ENCODE measurements around the gene PARD3B.

Gene PARD3B

DNA sequence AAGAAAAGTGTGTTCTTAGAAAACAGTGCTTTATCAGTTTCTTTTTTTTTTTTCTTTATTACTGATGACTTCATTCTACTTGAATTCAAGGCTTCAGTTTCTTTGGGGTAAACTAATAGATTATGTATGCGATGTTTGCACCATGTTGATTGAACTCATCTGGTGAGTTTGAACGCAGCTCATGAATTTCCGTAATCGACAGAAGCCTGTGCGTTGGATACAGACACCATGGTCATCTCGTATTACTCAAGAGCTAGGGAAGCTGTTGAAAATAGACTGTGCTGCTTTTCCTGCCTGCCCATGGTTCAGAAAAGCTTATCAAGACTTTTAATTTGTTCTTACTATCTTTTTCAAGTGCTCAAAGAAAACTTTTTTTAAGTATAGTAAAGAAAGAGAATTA is 951.5 kb downstream of the PARD3B start:
- DNase-seq = peak; percentile 27

DNA sequence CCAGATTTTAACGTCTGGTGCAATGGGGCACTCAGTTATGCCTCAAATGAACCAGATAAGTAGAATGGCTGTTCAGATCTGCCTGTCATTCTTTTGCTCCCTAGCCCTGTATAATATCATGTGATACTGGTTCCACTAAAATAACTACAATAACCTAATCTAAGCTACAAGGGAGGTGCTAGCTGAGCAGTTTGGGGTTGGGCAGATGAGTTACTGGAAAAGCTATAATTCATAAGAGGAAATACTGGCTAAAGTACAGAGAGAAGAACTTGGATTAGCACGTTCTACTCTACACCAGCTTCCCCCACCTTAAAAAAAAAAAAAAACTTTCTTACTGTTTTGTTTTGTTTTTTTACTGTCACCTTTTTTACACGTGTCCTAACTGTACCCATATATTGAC is 953.7 kb downstream of the PARD3B start:
- DNase-seq = no peak

GRCh38 chr2:205500065-205500464 is 954.8 kb downstream of the PARD3B start:
- no peak for DNase-seq

GRCh38 chr2:205500951-205501350 is 955.7 kb downstream of the PARD3B start:
- DNase-seq = no peak

- no peak for DNase-seq
Measured at GRCh38 chr2:205501826-205502225, 956.6 kb downstream of the PARD3B start.

DNA sequence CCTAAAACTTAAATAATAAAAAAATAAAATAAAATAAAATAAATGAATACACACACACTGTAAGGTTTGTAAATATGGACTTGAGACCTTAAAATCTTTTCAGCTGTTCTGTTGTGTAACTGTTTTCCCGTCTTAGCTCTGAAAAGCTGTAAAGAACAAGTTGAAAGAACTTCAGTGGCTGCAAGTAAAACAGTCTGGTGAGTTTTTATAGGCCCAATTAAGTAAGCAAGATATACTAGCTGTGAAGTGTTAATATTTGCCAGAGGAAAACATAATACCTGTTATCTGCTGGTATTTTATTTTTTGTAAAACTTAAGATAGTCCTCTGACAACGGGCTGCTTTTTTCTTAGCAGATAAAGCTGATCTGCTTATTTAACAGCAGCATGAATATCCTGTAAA is 960.1 kb downstream of the PARD3B start:
- no peak for DNase-seq

DNA sequence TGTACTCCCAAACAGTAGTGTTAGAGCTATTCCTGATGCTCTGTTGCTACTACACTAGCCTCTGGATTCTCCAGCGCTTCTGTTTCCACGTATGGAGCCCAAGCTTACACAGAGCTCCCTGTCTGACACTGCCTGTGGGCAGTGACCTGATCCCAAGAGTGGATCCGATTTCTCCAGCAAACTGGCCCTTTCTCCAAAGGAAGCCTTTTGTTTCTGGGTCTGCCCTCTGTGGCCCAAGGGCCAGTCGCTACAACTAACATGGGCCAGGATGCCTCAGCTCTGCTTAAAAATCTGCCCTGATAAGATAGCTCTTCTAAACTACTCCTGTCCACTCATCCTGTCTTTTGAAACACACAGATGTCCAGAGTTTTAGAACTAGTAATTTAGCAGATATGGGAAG is 964.4 kb downstream of the PARD3B start:
- DNase-seq = no peak

GRCh38 chr2:205510345-205510744 is 965.1 kb downstream of the PARD3B start:
- DNase-seq = no peak

- DNase-seq = no peak
Measured at GRCh38 chr2:205511221-205511620, 965.9 kb downstream of the PARD3B start.

DNA sequence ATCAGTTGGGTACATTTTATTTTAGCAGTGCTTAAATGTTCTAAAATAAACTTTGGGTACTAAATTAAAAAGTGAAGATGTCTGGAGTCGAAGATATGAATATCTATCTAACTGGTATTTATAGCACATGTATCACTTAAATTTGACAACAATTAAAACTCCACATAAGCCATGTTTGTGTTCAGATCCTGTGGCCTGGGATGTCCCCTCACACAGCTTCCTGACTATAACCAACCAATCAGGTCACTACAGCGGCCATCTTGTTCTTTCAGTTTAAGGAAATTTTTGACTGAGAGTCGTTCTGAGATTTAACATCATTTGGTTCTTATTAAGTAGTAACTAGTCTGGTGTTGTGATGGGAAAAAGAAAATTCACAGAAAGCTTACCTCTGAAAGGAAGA is 966.4 kb downstream of the PARD3B start:
- DNase-seq = no peak

DNA sequence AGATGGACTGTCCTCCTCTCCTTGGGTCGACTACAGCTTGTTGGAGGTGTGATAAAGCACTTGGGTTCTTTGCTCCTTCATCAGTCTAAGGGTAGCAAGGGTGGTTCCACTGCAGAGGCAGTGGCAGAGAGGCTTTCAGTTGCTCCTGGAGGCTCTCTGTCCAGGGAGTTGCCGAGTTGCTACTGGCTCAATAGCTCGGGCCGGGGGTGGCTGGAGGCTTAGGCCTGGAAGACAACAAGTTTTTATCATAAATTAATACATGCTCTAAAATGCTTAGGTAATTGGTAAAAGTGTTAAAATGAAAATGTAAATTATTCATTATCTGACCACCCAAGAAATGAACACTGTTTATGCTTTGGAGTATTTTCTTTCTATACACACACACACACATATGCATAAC is 975.0 kb downstream of the PARD3B start:
- no peak for DNase-seq

DNA sequence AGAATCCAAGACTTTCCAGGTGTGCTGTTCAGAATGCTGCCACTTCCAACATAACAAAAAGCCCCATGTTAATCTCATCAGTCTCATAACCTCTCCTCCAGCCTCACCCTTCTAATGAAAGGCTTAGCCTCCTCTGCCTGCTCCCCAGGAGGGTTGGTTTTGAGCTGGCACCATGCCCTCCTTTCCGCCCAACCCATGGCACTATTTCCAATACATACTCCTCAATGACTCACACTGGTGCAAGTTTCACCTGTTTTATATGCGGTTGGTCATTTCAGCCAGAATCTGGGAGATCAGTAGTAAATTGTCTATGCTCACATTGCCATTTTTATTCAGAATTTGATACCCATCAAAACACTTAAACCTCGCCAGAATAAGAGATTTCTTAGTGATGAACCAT is 979.4 kb downstream of the PARD3B start:
- no peak for DNase-seq

DNA sequence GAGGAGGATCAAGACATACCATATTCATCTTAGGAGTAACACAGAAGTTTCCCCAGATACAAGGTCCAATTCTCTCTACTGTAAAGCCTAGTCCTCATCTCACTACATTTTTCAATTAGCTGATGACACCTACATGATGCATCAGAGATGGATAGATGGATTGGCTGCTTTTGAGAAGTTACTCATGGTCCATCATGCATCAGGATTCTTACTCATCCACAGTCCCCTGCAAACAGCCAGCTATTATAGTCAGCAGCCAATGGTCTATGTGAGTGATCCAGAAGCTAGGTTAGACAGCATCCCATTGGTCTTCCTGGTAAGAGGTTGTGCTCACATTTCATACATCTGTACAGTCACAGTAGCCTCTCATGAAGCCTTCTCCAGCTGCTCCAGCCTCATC is 982.5 kb downstream of the PARD3B start:
- no peak for DNase-seq

GRCh38 chr2:205531072-205531471 is 985.8 kb downstream of the PARD3B start:
- no peak for DNase-seq

GRCh38 chr2:205531489-205532148 is 986.3 kb downstream of the PARD3B start:
- DNase-seq = no peak

DNA sequence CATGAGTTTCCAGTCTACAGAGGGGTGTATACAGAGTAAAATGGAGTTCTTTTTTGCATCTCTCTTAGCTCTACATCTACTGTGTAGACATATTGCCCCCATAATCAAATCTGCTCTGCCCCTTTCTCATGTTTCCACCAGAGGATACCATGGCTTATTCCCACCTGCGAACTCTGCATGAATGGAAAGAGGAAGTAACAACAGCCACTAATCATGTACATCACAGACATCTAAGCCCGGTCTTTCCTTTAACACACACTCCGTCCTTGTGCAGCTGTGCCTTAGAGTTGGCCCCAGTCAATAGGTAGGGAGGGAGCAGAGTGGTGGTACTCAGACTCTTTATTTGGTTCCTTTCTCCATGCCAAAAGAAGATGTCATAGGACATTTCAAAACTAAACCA is 989.7 kb downstream of the PARD3B start:
- DNase-seq = no peak

DNA sequence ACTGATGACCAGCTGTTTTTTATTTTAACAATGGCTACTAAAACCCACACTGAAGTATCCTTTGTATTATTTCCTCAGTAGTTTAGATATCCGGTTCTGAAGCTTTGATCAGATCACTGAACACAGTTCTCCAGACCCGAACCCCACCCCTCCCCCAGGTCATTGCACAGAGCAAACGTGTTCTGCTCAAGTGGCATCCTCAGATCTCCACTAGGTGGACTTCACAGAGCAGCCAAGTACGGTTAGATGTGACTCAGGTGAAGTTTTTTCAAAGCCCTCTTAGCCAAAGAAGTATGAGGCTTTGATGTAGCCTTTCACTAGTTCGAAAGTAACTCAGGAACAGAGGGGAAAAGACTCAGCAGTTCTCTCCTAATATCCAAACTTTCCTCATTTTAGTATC is 994.3 kb downstream of the PARD3B start:
- DNase-seq = peak; percentile 41

DNA sequence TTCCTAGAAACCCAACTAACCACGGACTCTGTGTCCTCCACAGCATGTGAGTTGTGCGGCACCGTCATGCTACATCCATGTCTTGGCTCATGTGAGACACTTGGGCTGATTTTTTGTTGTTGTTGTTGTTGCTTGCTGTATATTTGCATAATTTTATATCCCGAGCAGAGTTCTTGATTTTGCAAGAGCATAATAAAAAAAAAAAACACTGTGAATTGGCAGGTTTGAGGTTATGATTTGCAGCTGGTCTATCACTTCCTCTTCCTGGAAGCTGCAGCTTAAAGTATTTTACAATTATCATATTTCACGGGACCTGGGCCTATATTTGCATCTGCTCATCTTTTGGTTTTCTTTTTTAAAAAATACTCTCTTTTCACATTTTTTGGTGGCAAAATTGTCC is 994.8 kb downstream of the PARD3B start:
- DNase-seq = no peak

DNA sequence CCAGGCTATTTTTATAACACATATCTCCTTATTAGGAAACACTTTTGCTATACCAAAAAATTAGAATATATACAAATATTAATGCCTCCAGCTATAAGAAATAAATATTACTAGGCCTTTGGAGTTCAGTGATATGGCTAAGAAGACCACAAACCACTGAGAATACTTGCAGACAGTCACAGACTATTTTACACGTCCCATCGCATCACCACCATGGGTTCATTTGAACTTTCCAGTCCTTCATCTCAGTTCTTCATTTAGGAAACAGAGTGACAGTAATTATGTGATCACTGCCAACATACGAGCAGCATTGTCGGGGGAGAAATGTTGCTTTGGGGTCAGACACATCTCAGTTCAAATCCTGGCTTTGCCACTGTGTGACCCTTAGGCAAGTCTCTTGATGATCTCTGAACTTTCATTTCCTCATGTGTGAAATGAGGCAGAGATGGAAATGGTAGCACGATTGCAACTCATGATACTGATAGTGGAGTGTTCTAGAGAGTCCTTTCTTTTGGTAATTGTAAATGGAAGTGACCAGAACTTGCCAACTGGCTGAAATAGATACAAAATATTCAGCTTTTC is 998.1 kb downstream of the PARD3B start:
- no peak for DNase-seq

DNA sequence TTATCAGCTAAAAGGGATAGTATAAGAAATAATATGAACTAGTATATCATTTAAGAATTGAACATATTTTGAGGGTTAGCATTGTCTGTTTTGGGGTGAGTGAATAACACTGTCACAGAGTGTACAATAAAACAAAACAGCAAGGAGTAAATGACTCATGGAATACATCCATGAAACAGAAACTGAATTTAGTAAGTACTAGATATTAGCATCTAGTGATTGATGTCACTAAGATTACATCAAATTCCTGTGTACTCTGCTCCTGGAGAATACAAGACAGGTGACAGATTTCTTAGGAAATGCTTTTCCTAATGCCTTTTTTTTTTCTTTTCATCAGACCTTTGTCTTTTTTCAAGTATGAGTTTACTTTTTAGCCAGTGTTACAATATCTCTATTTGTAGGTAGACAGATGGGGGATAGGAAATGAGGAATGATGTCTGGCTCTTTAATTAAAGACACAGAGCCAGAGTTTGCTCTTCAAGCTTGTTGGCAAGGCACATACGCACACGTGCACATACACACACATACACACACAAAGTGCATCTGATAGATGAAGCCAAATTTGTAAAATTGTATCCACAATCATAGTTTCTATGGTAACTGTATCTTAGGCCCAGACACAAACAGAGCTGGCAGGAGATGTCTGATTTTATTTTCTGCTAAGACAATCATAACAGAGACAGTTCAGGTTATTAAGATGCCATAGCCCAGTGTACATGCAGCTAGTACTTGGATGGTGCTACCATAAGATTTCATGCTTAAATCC is 998.8 kb downstream of the PARD3B start:
- DNase-seq = no peak

DNA sequence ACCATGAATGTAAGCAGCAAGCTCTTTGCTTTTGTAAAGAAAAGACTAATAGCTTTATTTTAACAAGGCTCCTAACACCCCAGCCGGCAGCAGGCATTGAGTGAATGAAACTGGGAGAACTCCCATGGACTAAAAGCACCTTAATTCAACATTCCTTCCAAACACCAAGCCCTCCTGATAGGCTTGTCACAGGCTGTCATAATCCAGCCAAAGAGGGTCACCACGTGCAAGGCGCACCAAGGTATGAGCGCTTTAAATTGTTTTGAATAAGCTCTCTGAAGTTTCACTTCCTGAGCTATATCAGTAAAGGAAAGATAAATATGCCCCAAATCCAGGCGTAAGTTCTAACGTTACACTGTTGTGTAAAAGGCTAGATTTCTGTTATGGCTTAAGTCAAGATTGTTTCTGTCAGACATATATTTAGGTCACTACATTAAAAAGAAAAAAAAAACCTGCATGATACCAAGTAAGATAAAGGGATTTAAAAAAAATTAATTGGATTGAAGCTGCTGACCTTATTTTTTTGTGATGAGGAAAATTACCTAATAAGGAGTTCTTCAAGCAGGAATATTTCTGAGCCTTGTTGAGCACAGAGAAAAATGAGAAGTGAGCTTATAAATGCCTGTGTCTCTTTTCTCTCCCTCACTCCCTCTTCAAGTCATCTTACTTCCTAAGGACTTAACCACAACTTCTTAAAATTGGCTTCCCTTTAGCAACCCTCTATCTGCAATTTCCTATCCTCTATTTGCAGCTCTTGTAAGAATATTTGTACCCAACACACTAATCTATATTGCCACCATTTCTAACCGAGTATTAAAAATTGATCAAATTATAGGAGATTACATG is 1000.9 kb downstream of the PARD3B start:
- no peak for DNase-seq

DNA sequence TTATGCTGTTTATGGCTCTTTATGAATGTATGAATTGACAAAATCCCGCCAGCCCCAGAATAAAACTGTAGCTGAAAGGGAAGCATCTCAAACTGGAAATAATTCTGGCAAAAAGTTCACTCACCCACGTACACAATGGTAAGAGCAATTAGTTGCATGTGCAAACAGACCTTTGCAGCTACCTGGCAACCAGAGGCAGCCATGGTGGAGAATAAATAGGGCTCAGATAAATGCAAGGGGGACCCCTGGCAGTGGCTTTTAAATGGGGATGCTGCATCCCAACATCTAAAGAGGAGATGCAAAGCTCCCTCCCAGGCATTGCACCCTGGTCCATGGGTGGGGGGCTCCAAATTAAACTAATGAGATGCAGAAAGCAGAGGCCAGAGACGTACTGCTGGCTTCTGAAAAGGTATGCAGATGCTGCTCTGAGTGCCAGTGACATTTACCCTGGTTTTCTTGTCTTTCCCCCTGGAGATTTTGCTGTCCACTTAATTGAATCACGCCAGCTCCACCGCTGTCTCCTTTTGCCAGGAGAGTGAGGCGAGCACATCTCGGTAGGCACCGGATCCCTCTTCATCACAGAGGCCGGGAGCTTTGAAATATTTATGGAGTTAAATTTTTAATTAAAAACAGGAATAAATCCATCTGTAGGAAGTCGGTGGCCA is 1010.4 kb downstream of the PARD3B start:
- DNase-seq = no peak

DNA sequence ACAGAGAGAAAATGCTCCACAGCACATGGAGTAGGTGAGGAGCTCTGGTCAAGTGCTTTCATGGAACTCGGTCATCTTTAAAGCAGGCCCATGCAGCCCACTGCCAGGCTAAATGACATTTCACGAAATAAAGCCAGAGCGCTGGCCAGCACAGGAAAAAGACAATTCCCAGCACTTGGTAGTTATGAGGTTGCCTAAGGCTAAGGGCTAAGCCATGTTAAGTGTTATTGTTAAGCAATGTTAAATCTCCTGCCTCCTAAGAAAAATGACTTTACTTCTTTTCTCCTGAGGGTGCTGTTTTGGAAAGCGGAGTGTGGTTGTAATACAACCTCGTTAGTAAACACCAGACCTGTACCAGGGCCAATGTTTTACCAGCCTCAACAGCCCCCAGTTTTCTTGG is 1011.1 kb downstream of the PARD3B start:
- DNase-seq = no peak
